Eye (tissue), 1 donor: ENCODE results near the gene ADPRS.

Experiments used
- DNase-seq: peaks from one replicate; pipeline ENCODE4 v3.0.0-alpha.2; 2015

The ADPRS gene

DNA sequence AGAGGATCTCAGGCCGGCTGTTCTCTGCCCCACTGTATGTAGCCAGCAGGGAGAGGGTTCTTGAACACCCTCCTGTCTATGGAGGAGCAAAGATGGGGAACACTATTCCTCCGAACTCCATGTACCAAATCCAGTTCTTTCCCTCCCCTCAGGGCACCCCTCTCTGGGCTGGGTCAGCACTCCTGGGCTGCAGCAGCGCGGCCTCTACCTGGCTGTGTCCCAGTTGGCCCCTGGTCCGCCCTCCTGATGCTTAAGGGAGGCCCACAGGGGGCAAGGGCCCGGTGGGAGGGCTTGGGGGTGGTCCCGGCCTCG, 471 bp upstream of the ADPRS start:
- no peak for DNase-seq

DNA sequence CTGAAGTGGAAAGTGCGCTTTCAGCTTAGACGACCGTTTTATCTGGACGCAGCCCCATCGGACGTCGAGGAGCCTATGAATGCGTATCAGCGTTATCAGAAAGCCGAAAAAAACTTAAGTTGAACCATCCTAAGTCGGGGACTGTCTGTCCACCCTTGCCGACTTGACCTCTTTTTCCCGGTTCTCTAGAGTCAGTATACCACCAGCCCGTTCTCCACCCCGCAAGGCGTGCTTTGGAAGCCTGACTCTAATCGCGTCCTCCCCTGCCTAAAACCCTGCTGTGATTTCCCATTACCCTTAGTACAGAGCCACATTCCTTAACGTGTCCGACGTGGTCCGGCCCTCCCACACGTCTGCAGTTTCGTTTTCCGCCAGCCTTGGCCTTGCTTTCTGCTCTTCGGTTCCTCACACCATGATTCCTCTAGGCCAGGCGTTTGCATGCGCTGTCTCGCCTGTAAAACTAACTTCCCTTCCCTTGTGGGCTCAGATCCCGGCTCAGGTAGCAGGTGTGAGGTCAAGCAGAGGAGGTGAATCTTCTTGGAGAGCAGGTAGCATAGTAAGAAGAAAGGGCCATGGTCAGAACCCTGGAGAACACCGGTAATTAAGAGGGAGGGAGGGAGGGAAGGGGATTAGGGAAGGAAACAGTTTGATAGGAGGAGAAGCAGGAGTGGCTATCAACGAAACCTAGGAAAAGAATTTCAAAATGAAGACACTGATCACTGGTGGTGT, 865 bp downstream of the ADPRS start:
- no peak for DNase-seq

DNA sequence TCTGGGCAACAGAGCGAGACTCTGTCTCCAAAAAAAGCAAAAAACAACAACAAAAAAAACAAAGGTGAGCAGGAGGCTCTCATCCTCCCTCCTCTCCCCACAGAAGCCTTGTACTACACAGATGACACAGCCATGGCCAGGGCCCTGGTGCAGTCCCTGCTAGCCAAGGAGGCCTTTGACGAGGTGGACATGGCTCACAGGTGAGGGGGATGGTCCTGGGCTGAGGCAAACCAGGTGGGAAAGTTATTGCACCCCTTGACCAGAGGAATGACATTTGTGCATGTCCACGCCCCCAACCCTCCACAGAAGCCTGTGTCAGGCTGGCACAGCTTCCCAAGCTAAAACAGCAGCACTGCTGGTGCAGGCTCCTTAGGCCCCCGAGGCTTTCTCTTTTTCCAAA, 2.4 kb downstream of the ADPRS start:
- no peak for DNase-seq

DNA sequence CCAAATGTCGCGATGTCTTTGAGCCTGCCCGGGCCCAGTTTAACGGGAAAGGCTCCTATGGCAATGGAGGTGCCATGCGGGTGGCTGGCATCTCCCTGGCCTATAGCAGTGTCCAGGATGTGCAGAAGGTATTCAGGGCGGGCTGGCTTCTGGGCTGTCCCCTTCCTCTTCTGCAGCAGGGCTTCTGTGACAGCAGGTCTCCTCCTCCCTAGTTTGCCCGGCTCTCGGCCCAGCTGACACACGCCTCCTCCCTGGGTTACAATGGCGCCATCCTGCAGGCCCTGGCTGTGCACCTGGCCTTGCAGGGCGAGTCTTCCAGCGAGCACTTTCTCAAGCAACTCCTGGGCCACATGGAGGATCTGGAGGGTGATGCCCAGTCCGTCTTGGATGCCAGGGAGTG, 3.0 kb downstream of the ADPRS start:
- no peak for DNase-seq

DNA sequence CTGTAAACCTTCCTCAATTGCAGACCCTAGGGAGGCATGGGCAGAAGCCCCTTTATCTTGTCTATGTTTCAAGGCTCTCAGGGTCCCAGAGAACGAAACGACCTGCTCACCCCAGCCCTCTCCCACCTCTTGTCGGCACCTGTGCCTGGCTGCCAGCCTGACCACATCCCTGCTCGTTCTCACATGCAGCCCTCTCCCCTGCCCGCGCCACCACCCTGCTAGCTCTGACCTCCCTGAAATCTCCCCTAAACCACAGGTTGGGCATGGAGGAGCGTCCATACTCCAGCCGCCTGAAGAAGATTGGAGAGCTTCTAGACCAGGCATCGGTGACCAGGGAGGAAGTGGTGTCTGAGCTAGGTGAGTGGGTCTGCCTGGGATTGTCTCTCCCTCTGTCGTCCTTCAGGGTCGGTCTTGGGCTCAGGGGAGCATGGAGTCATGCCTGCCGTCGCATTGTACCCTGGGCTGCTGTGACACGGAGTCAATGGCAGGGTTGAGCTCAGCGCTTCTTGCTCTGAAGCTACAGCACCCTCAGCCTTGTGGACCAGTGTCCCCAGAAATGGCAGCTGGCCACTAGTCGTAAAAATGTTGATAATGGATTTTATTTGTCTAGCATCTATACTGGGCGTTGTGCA, 3.6 kb downstream of the ADPRS start:
- no peak for DNase-seq

DNA sequence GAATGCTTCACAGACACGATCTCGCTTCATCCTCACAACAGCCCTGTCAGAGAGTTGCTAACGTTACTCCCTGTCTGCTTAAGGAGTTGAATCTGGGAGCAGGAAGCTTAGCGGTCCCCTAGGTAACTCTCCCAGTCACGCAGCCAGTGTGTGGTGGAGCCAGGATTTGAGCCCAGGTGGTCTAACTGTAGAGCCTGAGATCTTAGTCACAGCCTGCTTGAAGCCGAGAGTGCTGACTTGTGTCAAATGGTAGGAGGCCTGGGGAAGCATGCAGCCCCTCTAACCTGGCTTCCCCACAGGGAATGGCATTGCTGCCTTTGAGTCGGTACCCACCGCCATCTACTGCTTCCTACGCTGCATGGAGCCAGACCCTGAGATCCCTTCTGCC, 4.1 kb downstream of the ADPRS start:
- no peak for DNase-seq

DNA sequence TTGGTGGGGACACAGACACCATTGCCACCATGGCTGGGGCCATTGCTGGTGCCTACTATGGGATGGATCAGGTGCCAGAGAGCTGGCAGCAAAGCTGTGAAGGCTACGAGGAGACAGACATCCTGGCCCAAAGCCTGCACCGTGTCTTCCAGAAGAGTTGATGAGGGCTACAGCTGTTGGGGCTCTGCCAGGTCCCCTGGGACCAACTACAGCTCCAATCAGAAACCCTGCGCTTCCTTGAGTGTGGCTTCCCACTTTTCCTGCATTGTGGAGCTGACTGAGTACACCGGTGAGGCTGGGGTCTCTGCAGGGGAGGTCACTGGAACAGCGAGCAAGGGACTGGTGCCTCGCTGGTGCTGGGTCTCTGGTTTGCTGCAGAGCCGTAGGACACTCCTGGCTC, 4.5 kb downstream of the ADPRS start:
- no peak for DNase-seq

DNA sequence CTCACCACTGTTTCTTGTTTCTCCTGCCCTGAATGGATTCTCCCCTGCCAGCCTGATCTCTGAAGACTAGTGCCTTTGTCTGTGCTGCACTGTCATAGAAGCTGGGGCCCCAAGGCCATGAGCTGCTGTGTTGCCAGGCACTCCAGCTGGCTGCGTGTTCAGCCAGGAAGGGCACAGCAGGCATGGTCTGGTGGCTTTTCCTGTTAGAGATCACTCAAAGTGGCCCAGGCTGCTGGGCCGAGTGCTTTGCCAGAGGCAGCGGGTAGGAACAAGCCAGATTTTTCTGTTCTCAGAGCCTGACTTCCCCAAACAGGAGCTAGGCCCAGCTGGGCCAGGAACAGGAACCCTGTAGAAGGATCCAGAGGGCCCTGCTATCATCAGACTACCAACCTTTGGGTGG, 5.2 kb downstream of the ADPRS start:
- no peak for DNase-seq

DNA sequence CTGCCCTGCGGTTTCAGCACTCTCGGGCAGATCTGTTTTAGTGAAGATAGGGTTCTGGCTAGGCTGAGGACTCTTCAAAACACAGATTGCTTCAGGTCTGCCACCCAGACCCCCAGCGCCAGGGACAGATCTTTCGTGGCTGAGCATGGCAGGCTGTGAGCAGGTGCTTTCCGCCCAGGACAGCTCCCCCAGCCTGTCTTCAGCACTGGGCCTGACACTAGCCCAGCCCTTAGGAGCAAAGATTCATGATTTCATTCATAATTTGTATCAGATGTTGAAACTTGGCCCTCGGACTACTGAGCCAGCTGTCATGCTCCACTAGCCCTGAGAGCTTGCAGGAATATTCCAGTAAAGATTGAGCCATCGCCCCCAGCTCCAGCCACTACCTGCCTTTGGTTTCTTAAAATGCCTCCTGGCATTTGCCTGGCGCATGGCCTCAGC, 5.9 kb downstream of the ADPRS start:
- no peak for DNase-seq

DNA sequence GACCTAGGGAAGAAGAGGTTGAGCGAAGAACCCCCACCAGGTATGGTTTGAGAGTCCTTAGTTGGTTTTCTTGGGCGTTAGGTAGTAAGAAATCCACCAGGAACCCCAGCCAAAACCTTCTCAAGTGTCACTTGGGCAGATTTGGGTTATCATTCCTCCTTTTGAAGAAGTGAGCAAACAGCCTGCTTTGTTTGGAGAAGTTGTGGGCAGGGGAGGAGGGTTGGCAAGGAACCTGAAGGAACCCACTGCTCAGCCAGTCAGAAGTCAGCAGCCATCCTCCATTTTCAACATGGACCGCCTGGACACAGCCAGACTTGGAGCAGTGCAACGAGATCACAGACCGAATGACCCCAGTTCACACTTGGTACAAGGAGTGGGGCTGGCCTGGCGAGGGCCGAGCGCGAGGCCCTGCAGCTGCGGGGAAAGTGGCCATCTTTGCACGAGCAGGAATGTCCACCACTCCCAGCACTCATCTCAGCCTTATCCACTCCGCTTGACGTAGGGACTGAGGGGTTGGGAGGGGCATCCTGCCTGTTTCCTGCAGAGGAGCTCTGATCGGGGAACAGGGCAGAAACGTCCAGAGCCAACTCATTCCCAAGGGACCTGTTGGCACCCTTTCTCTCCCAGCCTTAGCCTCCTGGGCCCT, 7.2 kb downstream of the ADPRS start:
- no peak for DNase-seq

DNA sequence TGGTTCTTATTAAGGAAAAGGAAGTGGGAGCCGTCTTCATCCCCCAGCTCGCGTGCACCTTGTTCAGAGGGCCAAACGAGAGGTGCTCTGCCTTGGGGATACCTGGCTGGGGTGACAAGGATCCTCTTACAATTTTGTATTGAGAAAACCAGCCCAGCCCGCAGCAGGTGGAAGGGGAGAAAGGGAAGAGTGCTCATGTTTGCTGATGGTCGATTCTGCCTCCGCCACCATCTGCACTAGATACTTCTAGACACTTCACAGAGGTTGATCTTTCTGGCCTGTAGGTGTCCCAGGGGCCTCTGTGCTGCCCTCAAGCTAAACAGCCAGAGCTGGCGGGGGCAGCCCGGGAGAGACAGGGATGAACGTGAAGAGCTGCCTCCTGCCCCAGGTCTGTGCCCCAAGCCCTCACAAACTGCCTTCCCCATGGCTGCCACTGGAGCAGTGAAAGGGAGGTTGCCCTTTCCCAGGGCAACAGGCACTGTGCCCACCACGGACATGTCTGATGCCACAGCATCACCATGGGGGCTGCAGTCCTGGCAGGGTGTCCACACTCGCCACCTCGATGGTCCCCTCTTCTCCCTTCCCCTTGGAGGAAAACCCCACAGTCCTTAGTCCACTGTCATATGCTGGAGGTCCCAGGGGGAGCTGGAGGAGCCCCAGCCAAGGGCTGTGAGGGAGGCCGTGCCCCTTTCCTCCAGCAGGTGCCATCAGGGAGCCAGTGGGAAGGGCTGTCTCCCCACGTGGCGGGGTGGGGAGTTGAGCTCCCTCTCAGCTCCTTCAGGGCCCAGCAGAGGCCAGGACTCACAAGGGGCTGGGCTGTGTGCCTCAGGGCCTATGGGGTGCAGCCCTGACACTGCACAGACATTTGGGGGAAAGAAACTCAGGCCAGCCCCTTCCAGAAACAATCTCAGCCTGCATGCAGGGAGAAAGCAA, 8.1 kb downstream of the ADPRS start:
- no peak for DNase-seq

DNA sequence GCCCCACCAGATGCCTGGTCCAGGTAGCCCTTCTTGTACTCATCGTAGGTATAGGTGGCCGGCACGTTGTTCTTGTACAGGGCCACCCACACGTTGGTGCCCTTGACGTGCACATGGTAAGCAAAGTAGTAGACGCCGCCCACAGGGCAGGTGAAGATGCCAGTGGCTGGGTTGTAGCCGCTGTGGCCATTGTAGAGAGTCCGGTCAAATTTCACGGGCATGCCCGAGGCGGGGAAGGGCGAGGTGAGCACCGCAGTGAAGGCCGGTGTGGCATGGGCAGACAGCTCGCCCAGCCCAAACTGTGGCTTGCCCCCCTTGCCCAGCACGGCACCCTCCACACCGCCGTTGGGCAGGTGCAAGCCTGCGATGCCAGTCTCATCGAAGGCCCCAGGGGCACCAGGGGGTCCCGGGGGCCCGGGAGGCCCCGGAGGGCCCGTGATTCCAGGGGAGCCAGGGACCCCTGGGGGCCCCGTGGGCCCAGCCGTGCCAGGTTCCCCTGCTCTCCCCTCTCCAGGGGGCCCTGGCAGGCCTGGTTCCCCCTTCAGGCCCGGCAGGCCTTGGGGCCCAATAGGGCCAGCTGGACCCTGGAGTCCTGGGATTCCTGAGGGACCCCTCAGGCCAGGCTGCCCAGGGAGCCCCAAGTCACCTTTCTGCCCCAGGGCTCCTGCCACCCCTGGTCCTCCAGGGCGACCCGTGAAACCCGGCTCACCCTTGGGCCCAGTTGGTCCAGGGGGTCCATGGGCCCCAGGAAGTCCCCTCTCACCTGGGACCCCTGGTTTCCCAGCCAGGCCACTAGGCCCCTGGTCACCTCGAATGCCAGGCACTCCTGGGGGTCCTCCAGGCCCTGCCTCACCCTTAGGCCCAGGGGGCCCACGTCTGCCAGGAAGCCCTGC, 9.2 kb downstream of the ADPRS start:
- no peak for DNase-seq

DNA sequence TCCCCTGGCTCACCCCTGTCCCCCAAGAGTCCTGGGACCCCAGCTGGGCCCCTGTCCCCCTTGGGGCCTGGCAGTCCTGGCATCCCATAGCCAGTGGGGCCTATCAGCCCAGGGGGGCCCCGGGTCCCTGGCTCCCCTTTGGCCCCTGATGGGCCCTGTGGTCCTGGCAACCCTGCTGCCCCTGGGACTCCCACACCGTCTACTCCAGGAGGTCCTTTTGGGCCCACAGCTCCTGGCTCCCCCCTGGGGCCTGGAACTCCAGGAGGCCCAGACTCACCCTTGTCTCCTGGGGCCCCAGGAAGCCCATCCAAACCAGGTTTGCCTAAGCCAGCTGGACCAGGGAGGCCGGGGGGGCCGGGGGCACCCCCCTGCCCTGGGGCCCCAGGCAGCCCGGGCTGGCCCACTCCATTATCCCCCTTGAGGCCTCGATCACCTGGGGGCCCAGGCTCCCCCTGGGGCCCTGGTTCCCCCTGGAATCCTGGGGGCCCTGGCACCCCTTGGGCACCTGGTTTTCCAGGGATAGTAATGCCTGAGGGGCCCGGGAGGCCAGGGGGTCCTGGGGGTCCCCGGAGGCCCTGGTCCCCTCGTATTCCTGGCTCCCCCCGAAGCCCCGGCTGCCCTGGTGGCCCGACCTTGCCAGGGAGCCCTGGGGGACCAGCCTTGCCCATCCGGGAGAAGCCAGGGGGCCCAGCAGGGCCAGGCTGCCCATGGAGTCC, 10.1 kb downstream of the ADPRS start:
- DNase-seq: no peak

DNA sequence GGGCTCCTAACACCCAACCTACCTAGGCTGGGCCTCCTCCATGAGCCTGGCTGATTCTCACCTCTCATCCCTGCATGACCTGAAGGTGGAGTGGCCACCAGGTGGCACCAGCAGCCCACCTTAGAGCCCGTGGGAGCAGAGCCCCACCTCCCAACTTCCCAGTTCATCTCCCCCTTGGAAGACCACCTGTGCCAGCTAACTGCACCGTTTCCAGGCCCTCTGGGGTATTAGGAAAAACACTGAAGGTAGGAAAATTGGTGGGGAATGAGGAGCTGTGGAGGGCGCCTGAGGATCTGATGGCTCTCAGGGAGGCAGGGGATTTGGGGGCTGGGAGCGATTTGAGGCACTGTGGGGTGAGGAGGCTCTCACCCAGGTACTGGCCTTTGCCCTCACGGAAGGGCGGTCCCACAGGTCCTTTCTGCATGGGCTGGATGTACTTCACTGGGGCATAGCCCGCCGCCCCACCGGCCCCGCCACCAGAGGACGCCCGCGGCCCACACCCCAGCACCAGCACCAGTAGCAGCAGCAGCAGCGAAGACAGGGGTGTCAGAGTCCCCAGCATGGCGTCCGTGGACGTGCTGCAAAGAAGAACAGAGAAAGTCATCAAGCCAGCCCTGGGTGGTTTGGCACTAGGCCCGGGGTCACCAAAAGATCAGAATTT, 11.1 kb downstream of the ADPRS start:
- peak; percentile 92 for DNase-seq

DNA sequence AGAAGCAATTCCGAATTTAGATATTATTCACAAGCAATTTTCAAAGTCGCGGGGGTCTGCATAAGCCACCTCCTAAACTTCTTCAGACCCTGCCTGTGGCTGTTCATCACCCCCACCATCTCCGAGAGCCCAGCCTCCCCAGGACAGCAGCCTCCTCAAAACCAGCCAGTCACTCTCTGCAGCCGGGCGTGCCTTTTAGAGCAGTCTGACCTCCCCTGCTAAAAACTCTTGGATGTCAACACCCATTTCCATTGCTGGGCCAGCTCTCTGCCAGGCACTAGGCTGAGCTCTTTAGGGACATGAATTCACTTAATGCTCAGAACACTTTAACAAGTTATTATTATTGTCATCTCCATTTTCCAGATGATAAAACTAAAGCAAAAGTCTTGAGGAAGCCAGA, 11.7 kb downstream of the ADPRS start:
- DNase-seq: no peak

DNA sequence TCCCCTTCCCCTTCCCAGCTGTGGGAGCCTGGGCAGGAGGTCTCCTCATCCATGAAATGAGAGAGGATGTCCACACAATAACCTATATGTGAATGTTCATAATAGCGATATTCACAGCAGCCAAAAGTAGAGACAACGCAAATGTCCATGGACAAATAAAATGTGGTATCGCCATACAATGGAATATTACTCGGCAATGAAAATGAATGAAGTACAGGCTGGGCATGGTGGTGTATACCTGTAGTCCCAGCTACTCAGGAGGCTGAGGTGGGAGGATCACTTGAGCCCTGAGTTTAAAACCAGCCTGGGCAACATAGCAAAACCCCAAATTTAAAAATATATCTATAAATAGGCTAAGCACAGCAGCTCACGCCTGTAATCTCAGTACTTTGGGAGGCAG, 12.9 kb downstream of the ADPRS start:
- DNase-seq: no peak

DNA sequence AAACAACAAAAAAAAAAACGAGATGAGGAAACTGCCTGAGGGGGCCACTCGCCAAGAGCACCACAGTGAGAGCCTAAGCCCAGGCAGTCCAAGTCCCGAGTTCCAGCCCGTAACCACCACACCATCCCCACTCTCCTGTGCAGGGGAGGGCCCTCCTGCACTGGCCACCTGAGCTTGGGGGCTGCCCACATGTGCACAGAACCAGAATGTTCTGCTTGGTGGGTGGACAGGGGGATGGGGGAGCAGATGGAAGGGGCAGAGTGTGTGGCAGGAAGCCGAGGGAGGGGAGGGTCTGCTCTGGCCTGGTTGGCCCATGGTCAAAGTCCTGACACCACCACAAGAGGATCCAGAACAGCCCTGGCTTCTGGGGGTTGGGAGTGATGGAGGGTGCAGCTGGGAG, 17.6 kb downstream of the ADPRS start:
- DNase-seq: no peak

DNA sequence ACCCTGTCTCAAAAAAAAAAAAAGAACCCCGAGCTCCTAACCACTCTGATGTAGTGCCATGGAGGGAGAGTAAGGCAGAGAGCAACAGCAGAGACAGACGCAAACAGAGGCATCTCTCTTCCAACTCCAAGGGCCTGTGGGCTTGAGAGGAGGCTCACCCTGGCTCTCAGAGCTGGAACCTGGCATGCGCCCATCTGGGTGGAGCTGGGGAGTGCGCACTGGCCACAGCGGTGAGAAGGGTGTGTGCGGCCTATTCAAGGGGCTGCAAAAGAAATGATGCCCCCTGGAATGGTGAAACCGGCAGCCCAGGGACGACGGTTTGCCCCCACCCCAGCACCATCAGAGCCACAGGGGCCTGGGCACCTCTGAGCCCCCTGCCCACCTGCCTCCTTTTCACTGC, 18.7 kb downstream of the ADPRS start:
- DNase-seq: no peak

DNA sequence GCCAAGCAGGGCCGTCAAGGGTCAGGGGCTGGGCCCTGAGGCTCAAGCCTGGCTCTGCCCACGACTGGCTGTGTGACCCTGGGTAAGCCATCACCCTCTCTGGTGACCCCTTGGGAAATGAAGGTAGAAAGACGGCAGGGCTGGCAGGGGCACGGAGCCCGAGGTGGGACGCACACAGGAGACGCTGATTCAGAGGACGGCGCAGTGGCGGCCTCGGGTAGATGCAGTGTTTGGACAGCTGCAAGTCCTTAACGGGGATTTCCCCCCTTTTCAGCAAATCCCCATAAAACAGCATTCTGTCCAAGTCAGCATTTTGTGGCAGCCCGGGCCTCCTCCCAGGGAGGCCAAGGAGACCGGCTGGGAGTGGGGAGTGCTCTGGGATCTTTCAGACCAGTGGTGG, 19.6 kb downstream of the ADPRS start:
- peak; percentile 50 for DNase-seq

DNA sequence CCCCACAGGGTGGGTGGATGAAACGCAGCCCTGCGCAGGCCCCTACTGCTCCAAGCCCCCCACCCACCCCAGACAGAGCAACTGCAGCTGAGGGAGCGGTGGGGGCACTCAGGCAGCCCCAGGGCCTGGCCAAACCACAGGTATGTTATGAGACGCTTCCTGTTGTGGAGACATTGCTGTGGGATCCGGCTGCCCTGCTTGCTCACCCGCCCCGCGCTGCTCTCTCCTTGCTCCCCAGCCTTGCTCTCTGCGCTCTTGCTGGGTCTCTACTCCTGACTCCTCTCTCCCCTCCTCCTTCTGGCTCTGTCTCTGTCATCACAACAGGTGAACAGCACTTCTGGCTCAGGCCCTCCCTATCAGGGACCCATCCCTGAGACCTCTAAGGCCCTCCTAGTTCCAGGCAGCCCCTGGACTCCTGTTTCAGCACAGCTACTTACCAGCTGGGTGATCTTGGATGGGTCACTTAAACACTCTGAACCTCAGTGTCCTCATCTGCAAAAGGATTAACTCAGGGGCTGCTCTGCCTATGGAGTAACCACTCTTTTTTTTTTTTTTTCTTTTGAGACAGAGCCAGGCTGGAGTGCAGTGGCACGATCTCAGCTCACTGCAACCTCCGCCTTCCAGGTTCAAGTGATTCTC, 20.5 kb downstream of the ADPRS start:
- DNase-seq: no peak

DNA sequence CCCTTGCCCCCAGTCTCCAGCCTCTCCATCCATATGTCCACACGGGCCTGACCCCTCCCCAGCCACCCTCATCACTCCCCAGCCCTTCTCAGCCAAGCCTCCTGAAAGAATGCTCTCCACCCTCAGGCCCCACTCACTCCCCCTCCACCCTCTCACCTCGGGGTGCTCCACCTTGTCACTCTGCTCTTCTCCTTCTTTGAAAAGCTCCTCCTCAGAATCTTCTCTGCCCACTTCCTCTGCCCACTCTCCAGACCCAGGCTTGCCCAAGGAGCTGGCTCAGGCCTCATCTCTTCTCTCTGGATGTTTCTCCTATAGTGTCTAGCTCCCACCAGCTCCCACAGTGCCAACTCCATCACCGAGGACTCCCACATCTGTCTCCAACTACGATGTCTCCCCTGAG, 22.5 kb downstream of the ADPRS start:
- DNase-seq: no peak
